GM12878 (cell line): Measurements from ENCODE around the gene KCNH4.

Source experiments
- HDGF ChIP-seq: fragments of 450-650 bp; IDR thresholded peaks from 2 replicates; pipeline ENCODE4 v1.6.1; 2016; ENCODE audit warnings: antibody characterized with exemption
- MXI1 ChIP-seq: fragments of 150-350 bp; IDR thresholded peaks from 2 replicates; pipeline ENCODE4 v1.6.1; 2011; ENCODE audit warnings: low read depth, mild to moderate bottlenecking, inconsistent platforms, low read length, improper control_type of control experiment
- NFXL1 ChIP-seq: fragments of 450-650 bp; IDR thresholded peaks from 2 replicates; pipeline ENCODE4 v1.6.1; 2017; ENCODE audit warnings: antibody characterized with exemption, mild to moderate bottlenecking, borderline replicate concordance
- POLR2A ChIP-seq: IDR thresholded peaks from 2 replicates; pipeline ENCODE4 v1.6.1; 2011; ENCODE audit warnings: low read depth, mild to moderate bottlenecking, low read length

- no peak for TF ChIP-seq MXI1
- TF ChIP-seq POLR2A, result no peak
- no peak for TF ChIP-seq NFXL1
- TF ChIP-seq HDGF, result no peak
Observed at GRCh38 chr17:42107124-42107523, 73.8 kb downstream of the KCNH4 start.
